Brain microvascular endothelial cell (primary cell): ENCODE measurements around the gene VAC14.
A peak's percentile ranks its signal among the peaks of the same experiment; 100 is the strongest.

Experiments
- DNase-seq: peaks from one replicate; pipeline ENCODE4 v3.0.0-alpha.2; 2020
- H3K27ac ChIP-seq: fragments of 250-450 bp; sonication (Bioruptor Pico); 2 replicates; pipeline ENCODE4 v1.5.1; 2020; ENCODE audit warnings: mild to moderate bottlenecking, moderate library complexity
- H3K27me3 ChIP-seq: fragments of 250-450 bp; sonication (Bioruptor Pico); replicated peaks from 2 replicates; pipeline ENCODE4 v1.5.1; 2020; ENCODE audit warnings: mild to moderate bottlenecking
- H3K36me3 ChIP-seq: fragments of 250-450 bp; sonication (Bioruptor Pico); replicated peaks from 2 replicates; pipeline ENCODE4 v1.5.1; 2020; ENCODE audit warnings: mild to moderate bottlenecking
- H3K4me3 ChIP-seq: 2 replicates; pipeline ENCODE4 v1.5.1; 2011; ENCODE audit warnings: low read depth, mild to moderate bottlenecking, control low read depth, low read length, moderate library complexity
- CTCF ChIP-seq: IDR thresholded peaks from 2 replicates; pipeline ENCODE4 v1.5.1; 2011; ENCODE audit warnings: low read depth, mild to moderate bottlenecking, moderate library complexity, low read length, control low read depth, inconsistent platforms; ENCODE audit errors: missing control alignments
- in situ Hi-C: cut with HindIII; loops from 2 replicates; pipeline ENCODE4 v1.10.0; 2017; ENCODE audit warnings: low sequenced_read_pairs, low pct_ligation_motif_present

Gene VAC14

GRCh38 chr16:70694088-70694867 lies 106.7 kb downstream of the VAC14 start:
- in situ Hi-C loops: no loop called here
- no peaks in the 10 kb centered on the region for H3K36me3 ChIP-seq
- DNase-seq: peak; percentile 44
- H3K4me3 ChIP-seq: no peak overlapping the region
- H3K27me3 ChIP-seq: no peaks in the 10 kb centered on the region
- TF ChIP-seq CTCF: no peak
- H3K27ac ChIP-seq: no peak overlapping the region

- in situ Hi-C loops: no loop called here
- Histone ChIP-seq H3K27me3 (no peaks in the 10 kb centered on the region), H3K27ac (no peak overlapping the region), H3K36me3 (no peaks in the 10 kb centered on the region), H3K4me3 (no peak overlapping the region)
- DNase-seq: no peak
- no peak for TF ChIP-seq CTCF
These were observed 107.9 kb downstream of the VAC14 start for GRCh38 chr16:70692873-70693671.

- Histone ChIP-seq H3K27ac (no peak overlapping the region), H3K36me3 (no peaks in the 10 kb centered on the region), H3K27me3 (no peaks in the 10 kb centered on the region), H3K4me3 (no peak overlapping the region)
- TF ChIP-seq CTCF: no peak
- in situ Hi-C loops: no loop called here
- DNase-seq: no peak
These were observed 108.7 kb downstream of the VAC14 start for GRCh38 chr16:70692130-70692872.

- no peak overlapping the region for H3K4me3 ChIP-seq
- H3K27me3 ChIP-seq: no peaks in the 10 kb centered on the region
- H3K36me3 ChIP-seq: no peaks in the 10 kb centered on the region
- DNase-seq: peak; percentile 84
- in situ Hi-C loops: no loop called here
- no peak for TF ChIP-seq CTCF
- no peak overlapping the region for H3K27ac ChIP-seq
These were observed 109.5 kb downstream of the VAC14 start for GRCh38 chr16:70691223-70692129.
